GM18517 (cell line): ENCODE results near the gene PRKAB1.

Experiments
- ATAC-seq: cut with Tn5 transposase; IDR thresholded peaks from one replicate; pipeline ENCODE4 v1.9.1; 2021; ENCODE audit warnings: mild to moderate bottlenecking, moderate library complexity; ENCODE audit not compliant: unreplicated experiment

The PRKAB1 gene

DNA sequence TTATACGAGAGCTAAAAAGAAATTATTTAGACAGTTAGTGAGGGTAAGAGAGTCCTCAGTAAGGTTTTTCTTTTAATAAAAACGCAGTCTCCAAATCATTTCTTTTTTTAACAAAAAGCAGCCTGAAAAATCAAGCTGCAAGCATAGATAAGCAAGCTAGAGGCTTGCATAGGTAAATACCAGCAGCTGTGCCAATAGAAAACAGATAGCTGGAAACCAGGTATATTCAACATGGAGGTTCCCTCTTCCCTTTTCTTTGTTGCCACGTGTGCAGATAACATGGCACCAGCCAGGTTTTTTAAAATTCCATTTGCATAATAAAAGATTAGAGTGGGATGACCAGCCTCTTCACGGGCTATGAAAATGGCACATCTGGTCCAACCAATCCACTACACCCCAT lies 6.1 kb upstream of the PRKAB1 start:
- no peak for ATAC-seq

DNA sequence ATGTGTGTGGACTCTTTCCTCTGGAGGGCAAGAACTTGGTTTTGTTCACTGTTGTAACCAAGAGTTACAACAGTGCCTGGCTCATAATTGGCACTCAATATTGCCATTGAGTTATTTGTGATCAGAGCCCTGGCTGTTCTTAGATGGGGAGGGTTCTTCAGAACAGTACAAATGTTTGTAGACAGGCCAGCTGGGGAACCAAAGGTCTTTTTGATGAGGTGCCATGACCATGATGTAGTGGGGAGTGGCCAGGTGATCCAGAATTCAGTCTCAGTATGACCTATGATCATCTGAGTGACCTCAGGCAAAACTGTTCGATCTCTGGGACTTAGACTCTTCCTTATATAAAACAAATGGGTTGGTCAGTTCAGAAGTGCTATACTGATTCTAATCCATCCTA lies 3.3 kb upstream of the PRKAB1 start:
- no peak for ATAC-seq

DNA sequence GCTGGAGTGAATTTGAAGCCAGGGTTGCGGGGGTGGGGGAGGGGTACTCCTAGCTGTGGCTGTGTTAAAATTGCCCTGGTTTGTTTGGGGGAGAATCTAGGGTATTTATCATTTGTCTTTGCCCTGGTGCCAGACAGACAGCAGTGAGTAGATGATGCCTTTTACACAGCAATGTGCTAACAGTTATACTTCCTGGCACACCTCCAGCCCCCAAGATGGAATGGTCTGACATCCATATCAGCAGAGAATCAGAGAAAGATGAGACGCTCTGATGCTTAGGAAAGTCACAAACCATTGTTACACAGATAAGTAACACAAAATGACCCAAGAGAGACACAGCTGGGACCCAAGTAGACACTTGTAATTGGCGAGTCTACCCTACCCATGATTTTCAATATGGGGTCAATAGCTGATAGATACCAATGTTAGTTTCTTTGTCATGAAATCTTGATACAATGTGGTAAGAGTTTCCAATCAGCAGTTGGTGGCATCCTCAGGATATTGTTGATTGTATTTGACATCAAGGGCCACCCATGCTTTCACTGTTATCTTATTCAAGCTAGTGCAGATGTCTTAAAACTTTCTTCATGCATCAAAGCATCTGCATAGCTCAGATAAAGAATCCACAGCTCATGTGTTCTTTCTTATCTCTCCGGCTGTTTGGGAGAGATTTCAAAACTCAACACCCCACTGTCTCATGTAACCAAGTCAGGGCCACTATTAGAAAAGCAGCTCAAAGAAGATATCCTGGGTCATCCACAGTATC lies 2.6 kb upstream of the PRKAB1 start:
- no peak for ATAC-seq

- no peak for ATAC-seq
These were observed 1.6 kb upstream of the PRKAB1 start for GRCh38 chr12:119666226-119666795.

DNA sequence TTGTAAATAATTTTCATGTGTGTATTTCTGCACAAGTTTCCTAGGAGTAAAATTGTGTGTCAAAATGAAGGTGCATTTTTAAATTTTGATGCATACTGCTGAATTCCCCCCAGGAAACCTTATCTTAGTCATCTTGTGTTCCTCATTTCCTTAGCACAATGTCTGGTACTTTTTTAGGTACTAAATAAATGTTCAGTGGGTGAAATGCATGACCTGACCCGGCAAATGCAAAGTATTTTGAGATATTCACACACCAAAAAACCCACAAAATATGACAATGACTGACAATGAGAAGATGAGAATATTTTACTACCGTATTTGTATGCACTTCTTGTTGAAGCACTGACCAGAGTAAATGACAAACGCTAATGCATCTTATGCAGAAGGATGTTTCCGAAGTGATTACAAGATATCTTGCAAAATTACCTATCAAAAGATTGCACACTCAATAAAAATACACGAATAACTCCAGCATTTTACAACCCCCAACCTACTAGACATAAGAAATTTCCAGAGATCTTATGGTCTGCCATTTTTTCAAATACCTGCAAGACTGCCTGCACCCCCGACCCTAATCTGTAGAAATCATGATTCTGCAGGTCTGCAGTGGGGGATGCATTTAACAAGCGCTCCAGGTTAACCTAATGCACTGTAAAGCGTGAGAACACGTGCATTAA lies 895 bp upstream of the PRKAB1 start:
- no peak for ATAC-seq

GRCh38 chr12:119668324-119668841 lies 450 bp downstream of the PRKAB1 start:
- ATAC-seq, result no peak

GRCh38 chr12:119669744-119670472 lies 2.0 kb downstream of the PRKAB1 start:
- no peak for ATAC-seq

DNA sequence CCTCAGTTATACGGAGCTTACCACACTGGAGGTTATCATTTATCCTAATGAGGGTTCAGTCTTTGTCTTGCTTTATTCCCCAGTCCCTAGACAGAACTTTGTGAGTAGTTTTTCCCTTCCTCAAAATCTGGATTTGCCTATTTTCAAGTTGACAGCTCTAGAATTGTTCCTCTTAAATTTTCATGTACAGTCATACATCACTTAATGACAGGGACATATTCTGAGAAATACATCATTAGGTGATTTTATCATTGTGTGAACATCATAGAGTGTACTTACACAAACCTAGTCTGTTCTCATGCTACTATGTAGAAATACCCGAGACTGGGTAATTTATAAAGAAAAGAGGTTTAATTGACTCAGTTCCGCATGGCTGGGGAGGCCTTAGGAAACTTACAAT lies 3.1 kb downstream of the PRKAB1 start:
- ATAC-seq, result no peak

DNA sequence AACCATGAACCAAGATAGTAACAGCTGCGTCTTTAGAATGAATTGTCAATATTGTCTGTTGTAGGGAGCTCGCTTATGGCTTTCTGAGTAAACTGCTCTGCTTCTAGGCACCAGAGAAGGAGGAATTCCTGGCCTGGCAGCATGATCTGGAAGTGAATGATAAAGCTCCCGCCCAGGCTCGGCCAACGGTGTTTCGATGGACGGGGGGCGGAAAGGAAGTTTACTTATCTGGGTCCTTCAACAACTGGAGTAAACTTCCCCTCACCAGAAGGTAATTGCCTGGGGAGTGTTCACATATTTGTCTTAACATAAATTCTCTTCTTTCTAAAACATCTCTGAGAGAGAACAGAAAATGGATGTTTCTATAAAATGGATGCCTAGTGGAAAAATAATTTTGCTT lies 4.3 kb downstream of the PRKAB1 start:
- ATAC-seq, result no peak

- ATAC-seq, result no peak
These were observed 5.7 kb downstream of the PRKAB1 start for GRCh38 chr12:119673634-119674033.

GRCh38 chr12:119674560-119674959 lies 6.6 kb downstream of the PRKAB1 start:
- ATAC-seq, result no peak

- no peak for ATAC-seq
These were observed 8.1 kb downstream of the PRKAB1 start for GRCh38 chr12:119676022-119676421.

DNA sequence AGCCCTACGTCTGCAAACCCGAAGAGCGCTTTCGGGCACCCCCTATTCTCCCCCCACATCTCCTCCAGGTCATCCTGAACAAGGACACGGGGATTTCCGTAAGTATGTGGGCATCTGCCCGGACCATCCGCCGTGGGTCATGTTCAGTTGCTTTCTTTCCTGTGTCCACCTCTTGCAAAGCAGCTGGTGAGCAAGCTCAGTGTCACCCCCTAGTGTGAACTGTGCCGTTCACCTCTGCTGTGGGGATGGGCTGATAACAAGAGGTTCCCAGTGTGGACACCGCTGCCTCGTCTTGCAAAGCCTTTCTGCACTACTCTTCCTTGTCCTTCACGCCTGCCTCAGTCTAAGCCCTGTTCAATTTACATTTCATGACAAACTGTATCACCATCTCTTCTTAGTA lies 8.6 kb downstream of the PRKAB1 start:
- no peak for ATAC-seq

DNA sequence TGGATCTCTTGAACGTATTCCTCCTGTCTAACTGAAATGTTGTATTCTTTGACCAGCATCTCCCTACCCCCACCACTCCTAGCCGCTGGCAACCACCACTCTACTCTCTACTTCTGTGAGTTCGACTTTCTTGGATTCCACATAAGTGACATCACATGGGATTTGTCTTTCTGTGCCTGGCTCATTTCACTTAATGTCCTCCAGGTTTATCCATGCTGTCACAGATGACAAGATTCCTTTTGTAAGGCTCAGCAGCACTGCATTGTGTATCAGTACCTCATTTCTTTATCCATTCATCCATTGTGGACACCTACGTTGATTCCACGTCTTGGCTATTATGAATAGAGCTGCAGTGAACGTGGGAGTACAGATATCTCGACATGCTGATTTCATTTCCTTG lies 10.5 kb downstream of the PRKAB1 start:
- no peak for ATAC-seq

- ATAC-seq, result no peak
These were observed 11.1 kb downstream of the PRKAB1 start for GRCh38 chr12:119679081-119679480.

- no peak for ATAC-seq
These were observed 11.6 kb downstream of the PRKAB1 start for GRCh38 chr12:119679490-119679889.

DNA sequence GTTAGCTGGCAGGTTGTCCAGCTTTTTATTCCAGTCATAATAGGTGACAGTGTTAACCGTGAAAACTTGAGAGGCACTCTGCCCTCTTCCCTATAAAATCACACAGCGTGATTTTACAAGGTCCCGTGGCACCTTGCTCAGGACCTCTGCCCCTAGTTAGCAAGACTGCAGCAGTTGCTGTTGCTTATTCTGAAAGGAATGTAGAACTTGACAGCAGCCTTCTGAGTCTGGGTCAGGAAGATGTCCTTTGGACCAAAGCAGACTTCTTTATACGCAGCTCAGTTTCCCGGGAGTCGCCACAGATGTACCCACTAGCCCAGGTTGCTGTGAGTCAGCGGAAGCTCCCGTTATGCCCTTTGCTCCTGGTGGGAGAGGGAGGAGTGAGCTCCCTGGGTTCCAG lies 13.2 kb downstream of the PRKAB1 start:
- ATAC-seq, result no peak

GRCh38 chr12:119681728-119682638 lies 14.1 kb downstream of the PRKAB1 start:
- ATAC-seq, result no peak

DNA sequence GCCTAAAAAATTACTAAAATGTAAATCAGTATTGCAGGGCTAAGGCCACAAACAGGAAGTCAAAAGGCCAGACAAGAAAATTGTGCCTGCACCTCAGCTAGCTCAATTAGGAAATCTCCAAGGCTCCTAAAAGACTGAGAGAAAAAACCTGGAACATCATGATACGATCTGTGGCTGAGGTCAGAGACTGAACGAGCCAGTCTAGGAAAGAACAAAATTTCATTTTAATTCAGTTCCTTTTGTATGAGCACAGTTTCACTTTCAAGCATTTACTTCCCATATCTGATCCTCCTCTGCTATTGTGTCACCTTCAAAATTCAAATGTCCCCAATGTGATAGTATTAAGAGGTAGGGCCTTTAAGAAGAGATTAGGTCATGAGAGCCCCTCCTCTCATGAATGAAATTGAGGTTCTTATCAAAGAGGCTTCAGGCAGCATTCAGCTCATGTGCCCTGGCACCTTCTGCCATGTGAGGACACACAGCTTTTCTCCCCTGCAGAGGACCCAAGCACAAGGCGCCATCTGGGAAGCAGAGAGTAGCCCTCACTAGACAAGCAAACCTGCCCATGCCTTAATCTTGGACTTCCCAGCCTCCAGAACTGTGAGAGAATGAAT lies 14.8 kb downstream of the PRKAB1 start:
- ATAC-seq, result no peak

DNA sequence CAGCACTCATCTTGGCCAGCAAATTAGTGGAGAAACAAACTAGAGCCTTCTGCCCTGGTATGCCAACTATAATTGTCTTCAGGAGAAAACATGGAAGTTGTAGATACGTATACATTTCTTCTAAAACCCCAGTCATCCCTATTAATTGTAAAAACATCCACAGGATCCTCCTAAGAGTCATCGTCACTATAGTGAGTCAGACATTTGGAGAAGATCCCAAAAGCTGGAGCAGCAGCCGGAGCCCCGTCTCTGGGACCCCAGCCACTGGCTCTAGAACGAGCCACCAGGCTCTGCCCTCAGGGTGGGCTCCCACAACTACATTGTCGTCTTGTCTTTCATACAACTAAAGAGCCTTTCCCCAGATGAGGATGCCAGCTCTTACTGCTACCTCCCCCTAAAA lies 15.5 kb downstream of the PRKAB1 start:
- ATAC-seq, result no peak
